Cardiac muscle cell (in vitro differentiated cells and primary cell): ENCODE data around the gene GIGYF2. TPM values are rescaled to one million over a fixed set of nuclear protein-coding genes. Genes with fewer than 3 reads are reported as not detected.

Experiments used
- DNase-seq, 2 donors: peaks; one replicate each; pipeline versions ENCODE4 v3.0.0 to v3.0.0-alpha.2; 2010 to 2017; ENCODE audit warnings: low read depth in 1 of 2, low spot score in 1 of 2
- H3K27ac ChIP-seq: fragments of 200-600 bp; sonication (generic); 2 replicates; pipeline ENCODE4 v1.5.1; 2016
- H3K27me3 ChIP-seq: fragments of 200-600 bp; sonication (generic); 2 replicates; pipeline ENCODE4 v1.6.0; 2016; ENCODE audit warnings: control low read depth
- H3K36me3 ChIP-seq: fragments of 200-600 bp; sonication (generic); 2 replicates; pipeline ENCODE4 v1.5.1; 2016; ENCODE audit warnings: control low read depth
- H3K4me1 ChIP-seq: fragments of 200-600 bp; sonication (generic); 2 replicates; pipeline ENCODE4 v1.8.1; 2017; ENCODE audit warnings: low read depth, mild to moderate bottlenecking, mixed run types
- H3K4me3 ChIP-seq: fragments of 200-600 bp; sonication (generic); 2 replicates; pipeline ENCODE4 v1.5.1; 2016; ENCODE audit warnings: mild to moderate bottlenecking
- H3K9me3 ChIP-seq: fragments of 200-600 bp; sonication (generic); 2 replicates; pipeline ENCODE4 v1.5.1; 2017; ENCODE audit warnings: low read depth, mild to moderate bottlenecking, control low read depth
- CTCF ChIP-seq: IDR thresholded peaks from 2 replicates; pipeline ENCODE4 v1.5.1; 2012; ENCODE audit warnings: low read depth, mild to moderate bottlenecking, low read length
- polyA plus RNA-seq: library from polyadenylated mRNA; unstranded; fragments of >200 nt; fragmentation: Nextera tagmentation; extraction: Ambion mirVana; gene quantifications from 2 replicates; pipeline ENCODE4 v1.2.1, GENCODE V29; 2016
- total RNA-seq: library from RNA; depleted of rRNA; stranded (reverse); fragments of >200 nt; gene quantifications from 2 replicates; pipeline ENCODE4 v1.2.3, GENCODE V29; 2016

The GIGYF2 gene
- total and polyA plus RNA-seq, 2 experiments from 2014 or later: 36.9 to 52.1 TPM

GRCh38 chr2:232886176-232886575 lies 189.0 kb downstream of the GIGYF2 start:
- TF ChIP-seq CTCF: no peak
- no peaks in the 10 kb centered on the region for H3K36me3 ChIP-seq

GRCh38 chr2:232886632-232887031 lies 189.5 kb downstream of the GIGYF2 start:
- no peaks in the 10 kb centered on the region for H3K9me3 ChIP-seq

More at GRCh38 chr2:232886176-232886575, 189.0 kb downstream of the GIGYF2 start:
- no peak for DNase-seq
- H3K4me1 ChIP-seq: no peaks in the 10 kb centered on the region
- H3K27me3 ChIP-seq: no peaks in the 10 kb centered on the region
- no peak overlapping the region for H3K27ac ChIP-seq
- H3K9me3 ChIP-seq: no peaks in the 10 kb centered on the region
- H3K4me3 ChIP-seq: no peak overlapping the region

GRCh38 chr2:232887171-232887850 lies 190.2 kb downstream of the GIGYF2 start:
- TF ChIP-seq CTCF: peak; percentile 15
- Histone ChIP-seq H3K9me3 (no peaks in the 10 kb centered on the region), H3K36me3 (no peaks in the 10 kb centered on the region), H3K4me3 (no peak overlapping the region), H3K4me1 (no peaks in the 10 kb centered on the region), H3K27ac (no peak overlapping the region), H3K27me3 (no peaks in the 10 kb centered on the region)
- DNase-seq: peak in 1 of 2 donors; percentile 16

More at GRCh38 chr2:232886632-232887031, 189.5 kb downstream of the GIGYF2 start:
- no peaks in the 10 kb centered on the region for H3K27me3 ChIP-seq
- TF ChIP-seq CTCF: no peak
- no peak overlapping the region for H3K4me3 ChIP-seq
- no peaks in the 10 kb centered on the region for H3K4me1 ChIP-seq
- no peak overlapping the region for H3K27ac ChIP-seq
- DNase-seq: no peak
- no peaks in the 10 kb centered on the region for H3K36me3 ChIP-seq

GRCh38 chr2:232888099-232888836 lies 191.1 kb downstream of the GIGYF2 start:
- Histone ChIP-seq H3K36me3 (no peaks in the 10 kb centered on the region), H3K4me3 (no peak overlapping the region), H3K4me1 (no peaks in the 10 kb centered on the region), H3K27me3 (no peaks in the 10 kb centered on the region), H3K9me3 (no peaks in the 10 kb centered on the region), H3K27ac (no peak overlapping the region)
- no peak for TF ChIP-seq CTCF
- DNase-seq: no peak

- H3K4me1 ChIP-seq: no peaks in the 10 kb centered on the region
- H3K27me3 ChIP-seq: no peaks in the 10 kb centered on the region
- no peak overlapping the region for H3K27ac ChIP-seq
- H3K36me3 ChIP-seq: no peaks in the 10 kb centered on the region
- DNase-seq: no peak
- no peak overlapping the region for H3K4me3 ChIP-seq
- H3K9me3 ChIP-seq: no peaks in the 10 kb centered on the region
- no peak for TF ChIP-seq CTCF
Measured at GRCh38 chr2:232888839-232889529, 191.9 kb downstream of the GIGYF2 start.
